HG03108 (cell line): ENCODE measurements around the gene ARMC7.
"Not testable (repeated sequence)": the region's sequence is repeated elsewhere in the genome, so short reads cannot be mapped to it uniquely, and the experiment has no call there.

Experiments
- ATAC-seq: cut with Tn5 transposase; IDR thresholded peaks from one replicate; pipeline ENCODE4 v1.9.1; 2021; ENCODE audit warnings: moderate library complexity; ENCODE audit not compliant: unreplicated experiment

Gene ARMC7

GRCh38 chr17:75152523-75152921 is 42.8 kb downstream of the ARMC7 start:
- no peak for ATAC-seq

- ATAC-seq: no peak
Measured at GRCh38 chr17:75152922-75153779, 43.4 kb downstream of the ARMC7 start.

DNA sequence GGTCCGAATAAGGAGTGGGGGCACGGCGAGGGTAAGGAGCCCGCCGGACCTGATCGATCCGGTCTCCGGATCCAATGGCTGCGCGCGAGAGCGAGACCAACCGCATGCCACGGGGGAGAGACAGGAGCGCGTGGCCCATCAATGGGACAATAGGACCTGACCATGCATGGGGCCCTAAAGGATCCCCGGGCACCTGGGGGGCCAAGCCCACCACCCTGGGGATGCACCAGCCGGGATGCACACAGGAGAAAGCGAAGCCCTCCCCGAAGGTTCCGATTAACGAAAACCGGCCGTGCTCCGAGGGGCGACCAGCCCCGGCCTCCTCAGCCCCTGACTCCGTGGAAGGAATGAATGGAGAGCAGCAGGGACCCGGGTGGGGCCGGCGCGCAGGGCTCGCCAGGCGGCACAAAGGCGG is 44.0 kb downstream of the ARMC7 start:
- ATAC-seq: peak; percentile 28

DNA sequence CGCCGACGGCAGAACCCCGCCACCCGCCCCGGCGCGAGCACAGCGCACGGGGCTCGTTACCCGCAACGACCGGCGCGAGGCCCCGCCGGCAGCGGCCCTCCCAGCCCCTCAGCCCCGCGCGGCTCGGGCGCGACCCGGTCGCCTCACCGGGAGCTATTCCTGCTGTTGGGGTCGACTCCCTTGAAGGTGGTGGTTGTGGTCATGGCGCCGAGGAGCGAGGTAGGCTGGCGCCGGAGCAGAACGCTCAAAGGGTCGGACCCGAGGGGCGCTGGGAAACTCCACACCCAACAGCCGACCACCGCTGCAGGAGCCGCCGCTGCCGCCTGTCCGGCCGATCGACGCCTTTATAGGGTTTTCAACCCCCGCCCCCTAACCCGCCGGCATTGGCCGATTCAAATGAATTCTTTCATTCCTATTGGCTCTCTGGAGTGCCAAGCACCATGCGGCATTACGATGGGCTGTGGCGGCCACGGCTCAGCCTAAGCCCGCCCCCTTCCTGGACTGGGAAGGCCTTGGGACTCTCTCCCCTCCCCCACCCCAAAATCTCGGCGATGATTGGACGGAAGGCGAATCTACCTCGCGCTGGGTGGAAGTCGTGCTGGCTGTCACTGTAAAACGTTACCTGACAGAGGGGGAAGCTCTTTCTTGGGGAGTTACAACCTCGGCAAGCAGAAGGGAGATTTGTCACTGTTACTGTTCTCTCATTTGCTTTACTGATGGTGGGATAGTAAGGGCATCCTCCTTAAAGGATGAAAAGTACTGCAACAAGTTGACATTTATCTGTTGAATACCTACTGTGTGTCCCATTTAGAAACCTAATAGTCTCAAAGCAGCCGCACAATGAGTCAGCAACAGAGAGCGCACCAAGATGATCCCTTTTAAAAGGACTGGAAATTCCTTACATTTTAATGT is 44.7 kb downstream of the ARMC7 start, which contains the start of gene JPT1:
Gene JPT1, minus strand, starts transcription at position 318 of the 912 bp plus-strand sequence. Its CDS starts 115 bp downstream, at position 203.
- ATAC-seq: peak; percentile 92

- ATAC-seq: no peak
Measured at GRCh38 chr17:75155191-75155601, 45.4 kb downstream of the ARMC7 start.

- ATAC-seq: not testable (repeated sequence)
Measured at GRCh38 chr17:75158480-75158879, 48.7 kb downstream of the ARMC7 start.

GRCh38 chr17:75159196-75160031 is 49.6 kb downstream of the ARMC7 start:
- ATAC-seq: no peak

DNA sequence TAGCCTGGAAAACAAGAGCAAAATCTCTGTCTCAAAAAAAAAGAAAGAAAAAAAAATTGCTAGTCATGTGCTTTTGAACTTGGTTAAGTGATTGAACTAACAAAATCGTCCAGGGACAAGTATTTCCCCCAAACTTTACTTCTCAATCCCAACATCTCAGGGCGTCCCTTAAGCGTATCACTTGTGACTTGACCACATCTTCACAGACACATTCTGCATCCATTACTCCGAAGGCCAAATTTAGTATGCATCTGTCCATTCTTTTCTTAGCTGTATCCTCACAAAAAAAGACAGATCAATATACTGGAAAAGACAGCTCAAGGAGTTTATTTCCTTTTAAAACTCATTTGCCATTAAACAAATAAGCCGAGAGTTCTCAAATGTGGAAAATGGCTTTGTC is 50.4 kb downstream of the ARMC7 start:
- no peak for ATAC-seq

- no peak for ATAC-seq
Measured at GRCh38 chr17:75163074-75163473, 53.3 kb downstream of the ARMC7 start.

GRCh38 chr17:75164606-75165005 is 54.8 kb downstream of the ARMC7 start:
- not testable (repeated sequence) for ATAC-seq

DNA sequence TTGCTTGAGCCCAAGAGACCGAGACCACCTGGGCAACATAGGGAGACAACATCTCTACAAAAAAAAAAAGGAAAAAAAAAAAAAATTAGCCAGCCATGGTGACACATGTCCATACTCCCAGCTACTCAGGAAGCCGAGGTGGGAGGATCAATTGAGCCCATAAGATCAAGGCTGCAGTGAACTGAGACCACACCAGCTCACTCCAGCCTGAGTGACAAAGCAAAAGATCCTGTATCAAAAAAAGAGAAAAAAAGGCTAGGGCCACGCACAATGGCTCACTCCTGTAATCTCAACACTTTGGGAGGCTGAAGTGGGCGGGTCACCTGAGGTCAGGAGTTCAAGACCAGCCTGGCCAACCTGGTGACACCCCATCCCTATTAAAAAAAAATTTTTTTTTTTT is 59.2 kb downstream of the ARMC7 start:
- no peak for ATAC-seq

DNA sequence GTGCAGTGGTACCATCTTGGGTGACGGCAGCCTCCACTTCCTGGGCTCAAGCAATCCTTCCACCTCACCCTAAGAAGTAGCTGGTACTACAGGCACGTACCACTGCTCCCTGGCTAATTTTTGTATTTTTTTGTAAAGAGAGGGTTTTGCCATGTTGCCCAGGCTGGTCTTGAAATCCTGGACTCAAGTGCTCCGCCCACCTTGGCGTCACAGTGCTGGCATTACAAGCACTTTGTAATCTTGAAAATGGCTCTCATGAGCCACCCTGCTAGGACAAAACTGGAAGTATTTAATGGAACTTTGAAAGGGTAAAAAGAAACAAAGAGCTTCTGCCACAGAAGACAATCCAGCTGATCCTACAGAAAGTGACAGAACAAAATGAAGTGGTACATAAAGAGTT is 63.8 kb downstream of the ARMC7 start:
- no peak for ATAC-seq

GRCh38 chr17:75174996-75175395 is 65.2 kb downstream of the ARMC7 start:
- ATAC-seq: no peak

GRCh38 chr17:75176625-75177024 is 66.9 kb downstream of the ARMC7 start:
- ATAC-seq: no peak

GRCh38 chr17:75178453-75178852 is 68.7 kb downstream of the ARMC7 start:
- ATAC-seq: no peak
